RWPE1 (cell line): ENCODE results near the gene LHFPL3.
A peak's percentile ranks its signal among the peaks of the same experiment; 100 is the strongest.

ENCODE experiments used
- CTCF ChIA-PET: fragments of 350-600 bp; sonication (Branson Sonifier 250); formaldehyde crosslinking; extraction: SDS; loops from one replicate; lab custom pipeline; 2021; lab: Yijun Ruan, JAX
- POLR2A ChIA-PET: fragments of 400-600 bp; formaldehyde crosslinking; extraction: SDS; loops from one replicate; lab custom pipeline; 2020; ENCODE audit warnings: antibody characterized with exemption; ENCODE audit not compliant: low non-redundant PET; lab: Yijun Ruan, JAX
- DNase-seq: peaks from one replicate; pipeline ENCODE4 v3.0.0; 2012; ENCODE audit warnings: low spot score
- H3K27ac ChIP-seq: fragments of 450-650 bp; 2 replicates; pipeline ENCODE4 v1.5.1; 2017
- CTCF ChIP-seq: fragments of 450-650 bp; conservative IDR thresholded peaks from 2 replicates; pipeline ENCODE4 v1.5.1; 2017; ENCODE audit warnings: low read depth, mild to moderate bottlenecking

Gene LHFPL3

GRCh38 chr7:104841798-104842197 lies 513.4 kb downstream of the LHFPL3 start:
- DNase-seq: no peak
- H3K27ac ChIP-seq: no peak overlapping the region
- ChIA-PET CTCF (interaction anchor here (0.6 kb wide), 3 partner anchors 30 to 1435 kb away, joined by 4 to 8 read pairs (median 5); no protein-coding TSS in a partner anchor), POLR2A (no interaction called here)
- no peak for TF ChIP-seq CTCF

- DNase-seq: no peak
- CTCF ChIA-PET: no interaction called here
- no peak overlapping the region for H3K27ac ChIP-seq
- POLR2A ChIA-PET: no interaction called here
- no peak for TF ChIP-seq CTCF
Observed at GRCh38 chr7:104843198-104843597, 514.8 kb downstream of the LHFPL3 start.

- TF ChIP-seq CTCF: no peak
- DNase-seq: no peak
- H3K27ac ChIP-seq: no peak overlapping the region
- CTCF ChIA-PET: interaction anchor here (0.5 kb wide), 1 partner anchor 400 kb away, joined by 3 read pairs; no protein-coding TSS in a partner anchor
- POLR2A ChIA-PET: no interaction called here
Observed at GRCh38 chr7:104845557-104845956, 517.2 kb downstream of the LHFPL3 start.

- ChIA-PET CTCF (interaction anchor here (0.9 to 3.4 kb wide), 2 partner anchors 17 to 615 kb away, joined by 3 to 18 read pairs; no protein-coding TSS in a partner anchor), POLR2A (no interaction called here)
- DNase-seq: no peak
- H3K27ac ChIP-seq: no peak overlapping the region
- TF ChIP-seq CTCF: no peak
Observed at GRCh38 chr7:104846731-104847130, 518.3 kb downstream of the LHFPL3 start.

- ChIA-PET POLR2A (no interaction called here), CTCF (interaction anchor here (0.6 to 3.4 kb wide), 10 partner anchors 12 to 841 kb away, joined by 3 to 18 read pairs (median 4); no protein-coding TSS in a partner anchor)
- no peak overlapping the region for H3K27ac ChIP-seq
- peak; percentile 63 for DNase-seq
- peak; percentile 96 for TF ChIP-seq CTCF
Observed at GRCh38 chr7:104848138-104848990, 520.0 kb downstream of the LHFPL3 start.

GRCh38 chr7:104850374-104850773 lies 522.0 kb downstream of the LHFPL3 start:
- CTCF ChIA-PET: no interaction called here

More at GRCh38 chr7:104850374-104850773, 522.0 kb downstream of the LHFPL3 start:
- POLR2A ChIA-PET: no interaction called here
- TF ChIP-seq CTCF: no peak
- DNase-seq: no peak
- H3K27ac ChIP-seq: no peak overlapping the region
